Coronary artery (tissue), 2 donors: Measurements from ENCODE around the gene SPOUT1.
"Not testable (repeated sequence)": the region's sequence is repeated elsewhere in the genome, so short reads cannot be mapped to it uniquely, and the experiment has no call there.

Experiments used
- DNase-seq: peaks from one replicate; pipeline ENCODE4 v3.0.0-alpha.2; 2017; ENCODE audit warnings: low spot score
- H3K27ac ChIP-seq, 2 donors: fragments of 200-600 bp; sonication (generic); one replicate each; pipeline ENCODE4 v1.5.1; 2016 to 2019
- H3K4me3 ChIP-seq: fragments of 200-600 bp; sonication (generic); 2 replicates; pipeline ENCODE4 v1.5.1; 2016; ENCODE audit warnings: mild to moderate bottlenecking, moderate library complexity
- CTCF ChIP-seq: fragments of 200-600 bp; sonication (generic); IDR thresholded peaks from one replicate; pipeline ENCODE4 v1.5.1; 2019; ENCODE audit warnings: antibody characterized with exemption

Gene SPOUT1

GRCh38 chr9:128829477-128830251 lies at the start of gene SPOUT1:
Gene SPOUT1 (minus strand): TSS chr9:128829794. CDS start chr9:128829780, 14 bp downstream.
- no peak for TF ChIP-seq CTCF
- Histone ChIP-seq H3K27ac (peak within 1 kb of the TSS; percentile 29 to 81), H3K4me3 (peak within 1 kb of the TSS; percentile 90)
- DNase-seq = peak; percentile 95

GRCh38 chr9:128877852-128878251 lies 48.3 kb upstream of the SPOUT1 start:
- TF ChIP-seq CTCF = no peak
- H3K4me3 ChIP-seq = no peak overlapping the region
- DNase-seq = no peak
- H3K27ac ChIP-seq = peak overlapping the region; percentile 75 to 82

GRCh38 chr9:128870941-128871265 lies 41.3 kb upstream of the SPOUT1 start:
- H3K27ac ChIP-seq, H3K4me3 ChIP-seq, DNase-seq: not testable (repeated sequence)

GRCh38 chr9:128870128-128870940 lies 40.7 kb upstream of the SPOUT1 start:
- no peak for TF ChIP-seq CTCF
- DNase-seq = no peak
- Histone ChIP-seq H3K27ac (no peak overlapping the region), H3K4me3 (no peak overlapping the region)

GRCh38 chr9:128863647-128864046 lies 34.1 kb upstream of the SPOUT1 start:
- Histone ChIP-seq H3K4me3 (no peak overlapping the region), H3K27ac (no peak overlapping the region)
- TF ChIP-seq CTCF = peak; percentile 89
- no peak for DNase-seq

- Histone ChIP-seq H3K27ac (no peak overlapping the region), H3K4me3 (no peak overlapping the region)
- no peak for DNase-seq
- TF ChIP-seq CTCF = no peak
Measured at GRCh38 chr9:128862401-128862851, 32.8 kb upstream of the SPOUT1 start.

GRCh38 chr9:128861501-128861900 lies 31.9 kb upstream of the SPOUT1 start:
- Histone ChIP-seq H3K4me3 (no peak overlapping the region), H3K27ac (no peak overlapping the region)
- no peak for TF ChIP-seq CTCF
- DNase-seq = no peak
